Activated CD4-positive, alpha-beta memory T cell treated with anti-CD3 and anti-CD28 coated beads for 36 hours (primary cell): ENCODE results near the gene GTSE1. TPM values are rescaled to one million over a fixed set of nuclear protein-coding genes. Genes with fewer than 3 reads are reported as not detected.
"Not testable (repeated sequence)": the region's sequence is repeated elsewhere in the genome, so short reads cannot be mapped to it uniquely, and the experiment has no call there.

Experiments used
- CTCF ChIA-PET: fragments of 350-600 bp; sonication (Branson Sonifier 250); formaldehyde crosslinking; loops from one replicate; lab custom pipeline; 2021; ENCODE audit warnings: antibody characterized with exemption, inconsistent platforms; lab: Charles Lee
- POLR2A ChIA-PET: fragments of 350-600 bp; sonication (Branson Sonifier 250); formaldehyde crosslinking; loops from one replicate; lab custom pipeline; 2021; ENCODE audit warnings: antibody characterized with exemption; lab: Charles Lee
- DNase-seq: peaks from one replicate; pipeline ENCODE4 v3.0.0-alpha.2; 2020
- H3K27ac Mint-ChIP-seq: one replicate; pipeline ENCODE4 v1.8.0; 2021; ENCODE audit warnings: mixed read lengths
- H3K27me3 Mint-ChIP-seq: one replicate; pipeline ENCODE4 v1.8.0; 2021; ENCODE audit warnings: mixed read lengths
- H3K36me3 Mint-ChIP-seq: one replicate; pipeline ENCODE4 v1.8.0; 2021; ENCODE audit warnings: mixed read lengths
- H3K4me1 Mint-ChIP-seq: one replicate; pipeline ENCODE4 v1.8.0; 2021; ENCODE audit warnings: low read depth, mixed read lengths
- H3K4me3 Mint-ChIP-seq: one replicate; pipeline ENCODE4 v1.8.0; 2021; ENCODE audit warnings: mild to moderate bottlenecking, mixed read lengths
- H3K9me3 Mint-ChIP-seq: one replicate; pipeline ENCODE4 v1.8.0; 2021; ENCODE audit warnings: mixed read lengths
- intact Hi-C: fragments of 100-400 bp; cut with micrococcal nuclease; formaldehyde crosslinking; loops from one replicate; pipeline ENCODE4 v1.15.1; 2023
- total RNA-seq, 2 experiments: library from RNA; stranded (reverse); gene quantifications; one replicate each; pipeline ENCODE4 v1.2.3, GENCODE V29; 2021

The GTSE1 gene
- total RNA-seq, 2 experiments from 2014 or later: 39.9 to 42.6 TPM

- H3K36me3 Mint-ChIP-seq: peaks cover 3% of the 10 kb centered on the region
- no peak for DNase-seq
- H3K9me3 Mint-ChIP-seq: peaks cover 10% of the 10 kb centered on the region
- H3K4me1 Mint-ChIP-seq: peaks cover 5% of the 10 kb centered on the region
- ChIA-PET CTCF (interaction anchor here (1.1 kb wide), 1 partner anchor 36 kb away, joined by 3 read pairs; no protein-coding TSS in a partner anchor), POLR2A (no interaction called here)
- intact Hi-C loops: no loop called here
- H3K4me3 Mint-ChIP-seq: no peak within 1 kb of the TSS
- H3K27ac Mint-ChIP-seq: no peak within 1 kb of the TSS
- H3K27me3 Mint-ChIP-seq: peaks cover 69% of the 10 kb centered on the region
Observed at GRCh38 chr22:46263216-46263590, 33.5 kb upstream of the GTSE1 start, which contains the start of gene PKDREJ. PKDREJ (minus strand) TSS chr22:46263343; CDS start chr22:46263322, 21 bp downstream.

GRCh38 chr22:46264520-46264919, 32.1 kb upstream of the GTSE1 start:
- H3K9me3 Mint-ChIP-seq: peaks cover 10% of the 10 kb centered on the region
- intact Hi-C loops, CTCF ChIA-PET, H3K27ac Mint-ChIP-seq, POLR2A ChIA-PET, DNase-seq, H3K4me3 Mint-ChIP-seq, H3K36me3 Mint-ChIP-seq, H3K4me1 Mint-ChIP-seq: not testable (repeated sequence)
- H3K27me3 Mint-ChIP-seq: peaks cover 58% of the 10 kb centered on the region

GRCh38 chr22:46265627-46266026, 31.0 kb upstream of the GTSE1 start:
- CTCF ChIA-PET: interaction anchor here (0.6 kb wide), 1 partner anchor 8 kb away, joined by 3 read pairs; no protein-coding TSS in a partner anchor
- DNase-seq, H3K27ac Mint-ChIP-seq, intact Hi-C loops, POLR2A ChIA-PET, H3K36me3 Mint-ChIP-seq, H3K4me3 Mint-ChIP-seq: not testable (repeated sequence)
- H3K9me3 Mint-ChIP-seq: peaks cover 10% of the 10 kb centered on the region
- peaks cover 48% of the 10 kb centered on the region for H3K27me3 Mint-ChIP-seq
- H3K4me1 Mint-ChIP-seq: peaks cover 11% of the 10 kb centered on the region

DNA sequence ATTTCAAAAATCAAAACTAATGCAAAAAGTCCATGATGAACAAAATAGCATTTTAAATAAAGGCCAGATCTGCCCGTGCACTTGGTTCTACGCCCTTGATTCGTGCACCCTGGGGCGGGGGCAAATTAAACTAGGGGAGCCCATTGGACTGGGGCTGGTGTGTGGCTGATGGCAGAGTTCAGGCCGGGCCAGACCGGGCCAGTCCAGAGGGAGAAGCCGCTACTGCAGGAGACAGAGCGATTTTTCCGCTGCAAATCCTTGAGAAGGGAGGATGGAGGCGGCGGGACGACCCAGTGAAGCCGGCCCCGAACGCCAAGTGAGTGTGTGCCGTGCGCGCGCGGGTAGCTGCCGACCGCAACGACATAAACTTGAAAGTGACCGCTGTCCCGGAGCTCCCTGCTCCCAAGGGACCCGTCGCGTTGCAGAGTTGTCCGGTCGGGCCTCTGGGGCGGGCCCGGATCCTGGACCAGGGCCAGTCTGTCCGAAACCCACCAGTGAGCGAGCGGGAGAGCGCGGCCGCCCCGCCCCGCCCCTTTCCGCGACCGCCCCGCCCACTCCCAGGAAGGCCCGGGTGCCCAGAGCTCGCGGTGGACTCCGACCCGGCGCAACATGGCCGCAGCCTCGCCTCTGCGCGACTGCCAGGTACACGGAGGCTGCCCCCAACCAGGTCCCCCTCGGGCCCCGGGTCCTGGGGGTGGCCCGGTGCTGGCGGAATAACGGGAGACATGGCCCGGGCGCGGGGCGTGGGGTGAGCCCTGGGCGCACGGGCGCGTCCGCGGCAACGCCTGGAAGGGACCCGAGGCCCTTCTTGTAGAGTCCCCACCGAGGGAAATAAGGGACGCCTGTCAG, 29.0 kb upstream of the GTSE1 start, which contains the start of gene TTC38:
TSS of gene TTC38 (plus strand) at position 578 of the 849 bp plus-strand sequence. CDS start at position 610, 32 bp downstream.
- intact Hi-C loops: no loop called here
- ChIA-PET POLR2A (interaction anchor here (0.6 to 1.6 kb wide), 3 partner anchors 11 to 42 kb away, joined by 3 to 6 read pairs (median 3); partner anchors contain the start of gene GTSE1), CTCF (interaction anchor here (0.6 to 1.9 kb wide), 3 partner anchors 28 to 998 kb away, joined by 3 to 7 read pairs (median 6); partner anchors contain the start of gene GTSE1)
- no peak within 1 kb of the TSS for H3K27ac Mint-ChIP-seq
- DNase-seq: peak; percentile 68
- peaks cover 29% of the 10 kb centered on the region for H3K27me3 Mint-ChIP-seq
- peaks cover 10% of the 10 kb centered on the region for H3K9me3 Mint-ChIP-seq
- H3K36me3 Mint-ChIP-seq: peaks cover 3% of the 10 kb centered on the region
- peak within 1 kb of the TSS; percentile 83 for H3K4me3 Mint-ChIP-seq
- peaks cover 11% of the 10 kb centered on the region for H3K4me1 Mint-ChIP-seq

DNA sequence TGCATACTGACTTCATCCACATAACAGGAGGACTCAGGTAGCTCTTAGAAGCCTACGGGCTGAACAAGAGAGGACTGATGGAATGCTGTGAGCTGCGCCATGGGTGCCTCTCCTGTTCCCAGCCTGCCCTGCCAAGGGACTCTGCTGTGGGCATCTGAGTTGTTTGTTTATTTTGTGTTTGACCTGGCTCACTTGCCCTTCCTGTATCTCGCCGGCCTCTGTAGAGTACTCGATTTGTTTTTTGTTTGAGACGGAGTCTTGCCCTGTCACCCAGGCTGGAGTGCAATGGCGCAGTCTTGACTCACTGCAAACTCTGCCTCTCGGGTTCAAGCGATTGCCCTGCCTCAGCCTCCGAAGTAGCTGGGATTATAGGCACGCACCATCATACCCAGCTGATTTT, 27.1 kb upstream of the GTSE1 start:
- intact Hi-C loops: no loop called here
- ChIA-PET CTCF (interaction anchor here (0.6 to 0.7 kb wide), 2 partner anchors 44 to 153 kb away, joined by 3 read pairs; no protein-coding TSS in a partner anchor), POLR2A (no interaction called here)
- no peak for DNase-seq
- Mint-ChIP-seq H3K36me3 (peaks cover 3% of the 10 kb centered on the region), H3K9me3 (peaks cover 10% of the 10 kb centered on the region), H3K4me1 (peaks cover 11% of the 10 kb centered on the region), H3K27ac (no peak overlapping the region), H3K4me3 (peak overlapping the region; percentile 41), H3K27me3 (peaks cover 15% of the 10 kb centered on the region)

GRCh38 chr22:46272196-46272595, 24.5 kb upstream of the GTSE1 start:
- peaks cover 5% of the 10 kb centered on the region for H3K9me3 Mint-ChIP-seq
- CTCF ChIA-PET: no interaction called here
- no peak for DNase-seq
- no peak overlapping the region for H3K27ac Mint-ChIP-seq
- POLR2A ChIA-PET: no interaction called here
- peaks cover 11% of the 10 kb centered on the region for H3K4me1 Mint-ChIP-seq
- H3K27me3 Mint-ChIP-seq: no peaks in the 10 kb centered on the region
- intact Hi-C loops: no loop called here
- H3K36me3 Mint-ChIP-seq: peaks cover 11% of the 10 kb centered on the region
- no peak overlapping the region for H3K4me3 Mint-ChIP-seq

DNA sequence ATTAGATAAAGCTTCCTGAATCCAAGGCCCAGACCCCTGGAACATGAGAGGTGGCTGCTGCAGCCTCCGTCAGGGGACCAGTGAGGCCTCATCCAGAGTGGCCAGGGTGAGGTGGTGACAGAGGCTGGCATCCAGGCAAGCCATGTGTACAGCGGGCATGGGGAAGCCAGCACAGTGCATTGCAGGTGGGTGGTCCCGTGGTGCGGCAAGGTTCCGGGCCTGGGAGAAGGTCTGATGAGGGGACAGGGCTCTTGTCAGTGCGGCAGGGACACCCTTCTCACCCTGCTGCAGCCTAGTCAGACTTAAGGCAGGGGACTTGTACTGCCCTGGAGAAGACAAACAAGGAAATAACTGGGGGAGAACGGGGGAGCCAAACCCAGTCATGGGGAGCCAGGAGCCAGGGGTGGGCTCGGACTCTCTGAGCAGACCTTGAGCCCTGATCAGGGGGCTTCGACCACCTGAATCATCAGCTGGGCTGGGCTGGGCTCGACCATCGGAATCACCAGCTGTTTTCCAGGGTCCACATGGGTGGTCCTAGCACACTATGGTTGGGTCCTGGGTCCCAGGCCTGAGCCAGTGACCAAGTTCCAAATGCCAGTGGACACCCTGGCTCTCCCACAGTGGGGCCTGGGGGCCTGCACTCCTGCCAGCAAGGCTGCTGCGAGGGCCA, 23.8 kb upstream of the GTSE1 start:
- no peaks in the 10 kb centered on the region for H3K27me3 Mint-ChIP-seq
- H3K36me3 Mint-ChIP-seq: peaks cover 11% of the 10 kb centered on the region
- peaks cover 5% of the 10 kb centered on the region for H3K9me3 Mint-ChIP-seq
- H3K27ac Mint-ChIP-seq: no peak overlapping the region
- H3K4me1 Mint-ChIP-seq: peaks cover 7% of the 10 kb centered on the region
- intact Hi-C loops: no loop called here
- CTCF ChIA-PET: no interaction called here
- DNase-seq: no peak
- POLR2A ChIA-PET: no interaction called here
- H3K4me3 Mint-ChIP-seq: no peak overlapping the region

DNA sequence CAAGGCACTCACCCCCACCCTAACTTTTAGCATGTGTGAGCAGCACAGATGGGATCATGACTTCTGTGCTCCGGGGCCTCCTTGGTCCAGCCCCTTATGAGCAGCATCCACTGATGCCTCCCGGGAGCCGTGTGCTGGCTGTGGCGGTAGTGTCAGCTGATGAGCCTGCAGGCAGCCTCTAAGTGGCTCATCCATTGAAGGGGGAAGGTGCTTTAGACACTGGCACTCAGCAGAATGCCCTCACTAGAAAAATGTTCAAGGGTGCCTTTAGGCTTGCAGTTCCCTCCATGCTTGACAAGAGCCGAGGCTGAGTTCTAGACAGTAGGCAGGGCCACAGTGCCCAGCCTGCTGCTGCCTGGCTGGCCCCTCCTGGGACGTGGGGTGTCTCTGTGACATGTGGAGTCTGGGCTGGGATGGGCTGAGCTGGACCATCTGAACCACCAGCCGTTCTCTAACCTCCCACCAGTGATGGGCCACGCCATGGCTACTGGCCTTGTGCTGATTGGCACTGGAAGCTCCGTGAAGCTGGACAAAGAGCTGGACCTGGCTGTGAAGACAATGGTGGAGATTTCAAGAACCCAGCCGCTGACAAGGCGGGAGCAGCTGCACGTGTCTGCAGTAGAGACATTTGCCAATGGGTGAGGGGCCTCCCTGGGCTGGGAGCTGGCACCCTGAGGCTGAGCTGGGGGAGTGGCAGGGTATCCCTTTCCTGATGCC, 23.1 kb upstream of the GTSE1 start:
- no peak overlapping the region for H3K27ac Mint-ChIP-seq
- no peak overlapping the region for H3K4me3 Mint-ChIP-seq
- no peak for DNase-seq
- ChIA-PET CTCF (interaction anchor here (0.6 kb wide), 1 partner anchor 8 kb away, joined by 3 read pairs; no protein-coding TSS in a partner anchor), POLR2A (no interaction called here)
- intact Hi-C loops: no loop called here
- H3K4me1 Mint-ChIP-seq: peaks cover 4% of the 10 kb centered on the region
- no peaks in the 10 kb centered on the region for H3K27me3 Mint-ChIP-seq
- peaks cover 15% of the 10 kb centered on the region for H3K36me3 Mint-ChIP-seq
- H3K9me3 Mint-ChIP-seq: peaks cover 5% of the 10 kb centered on the region

DNA sequence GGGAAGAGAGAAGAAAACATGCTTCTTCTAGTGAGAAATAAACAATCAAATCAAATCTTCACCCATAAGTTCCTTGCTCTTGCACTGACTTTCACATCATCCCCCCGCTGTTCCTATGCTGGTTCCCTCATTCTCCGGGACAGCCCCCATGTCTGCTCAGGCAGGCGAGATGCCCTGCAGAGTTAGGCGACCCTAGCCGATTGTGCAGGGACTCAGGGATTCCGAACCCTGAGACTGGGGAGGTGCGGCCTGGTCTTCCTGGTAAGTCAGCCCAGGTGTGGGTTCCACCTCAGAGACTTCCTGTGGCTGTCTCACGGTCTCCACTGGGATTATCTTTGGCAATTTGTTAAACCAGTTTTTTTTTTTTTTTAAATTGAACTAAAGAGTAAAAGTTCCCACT, 22.3 kb upstream of the GTSE1 start:
- H3K27ac Mint-ChIP-seq: no peak overlapping the region
- no peak for DNase-seq
- peaks cover 15% of the 10 kb centered on the region for H3K36me3 Mint-ChIP-seq
- POLR2A ChIA-PET: no interaction called here
- CTCF ChIA-PET: no interaction called here
- no peak overlapping the region for H3K4me3 Mint-ChIP-seq
- peaks cover 5% of the 10 kb centered on the region for H3K9me3 Mint-ChIP-seq
- intact Hi-C loops: no loop called here
- H3K27me3 Mint-ChIP-seq: no peaks in the 10 kb centered on the region
- peaks cover 4% of the 10 kb centered on the region for H3K4me1 Mint-ChIP-seq

GRCh38 chr22:46275455-46276122, 21.1 kb upstream of the GTSE1 start:
- H3K4me1 Mint-ChIP-seq: no peaks in the 10 kb centered on the region
- no peak for DNase-seq
- ChIA-PET POLR2A (no interaction called here), CTCF (interaction anchor here (2.2 kb wide), 1 partner anchor 153 kb away, joined by 6 read pairs; no protein-coding TSS in a partner anchor)
- peaks cover 5% of the 10 kb centered on the region for H3K9me3 Mint-ChIP-seq
- H3K36me3 Mint-ChIP-seq: peaks cover 15% of the 10 kb centered on the region
- no peaks in the 10 kb centered on the region for H3K27me3 Mint-ChIP-seq
- H3K4me3 Mint-ChIP-seq: no peak overlapping the region
- intact Hi-C loops: no loop called here
- no peak overlapping the region for H3K27ac Mint-ChIP-seq

- ChIA-PET CTCF (interaction anchor here (2.2 kb wide), 1 partner anchor 154 kb away, joined by 6 read pairs; no protein-coding TSS in a partner anchor), POLR2A (no interaction called here)
- no peaks in the 10 kb centered on the region for H3K4me1 Mint-ChIP-seq
- peaks cover 15% of the 10 kb centered on the region for H3K36me3 Mint-ChIP-seq
- intact Hi-C loops: no loop called here
- H3K27ac Mint-ChIP-seq: no peak overlapping the region
- H3K4me3 Mint-ChIP-seq: no peak overlapping the region
- H3K9me3 Mint-ChIP-seq: peaks cover 5% of the 10 kb centered on the region
- no peaks in the 10 kb centered on the region for H3K27me3 Mint-ChIP-seq
- DNase-seq: no peak
Observed at GRCh38 chr22:46276563-46276962, 20.1 kb upstream of the GTSE1 start.
